ENCODE measurements around the gene MAPK11. TPM values are rescaled to one million over a fixed set of nuclear protein-coding genes. Genes with fewer than 3 reads are reported as not detected.

MAPK11 gene
- total RNA-seq, 1 experiment from 2014 or later: 14.3 TPM

DNA sequence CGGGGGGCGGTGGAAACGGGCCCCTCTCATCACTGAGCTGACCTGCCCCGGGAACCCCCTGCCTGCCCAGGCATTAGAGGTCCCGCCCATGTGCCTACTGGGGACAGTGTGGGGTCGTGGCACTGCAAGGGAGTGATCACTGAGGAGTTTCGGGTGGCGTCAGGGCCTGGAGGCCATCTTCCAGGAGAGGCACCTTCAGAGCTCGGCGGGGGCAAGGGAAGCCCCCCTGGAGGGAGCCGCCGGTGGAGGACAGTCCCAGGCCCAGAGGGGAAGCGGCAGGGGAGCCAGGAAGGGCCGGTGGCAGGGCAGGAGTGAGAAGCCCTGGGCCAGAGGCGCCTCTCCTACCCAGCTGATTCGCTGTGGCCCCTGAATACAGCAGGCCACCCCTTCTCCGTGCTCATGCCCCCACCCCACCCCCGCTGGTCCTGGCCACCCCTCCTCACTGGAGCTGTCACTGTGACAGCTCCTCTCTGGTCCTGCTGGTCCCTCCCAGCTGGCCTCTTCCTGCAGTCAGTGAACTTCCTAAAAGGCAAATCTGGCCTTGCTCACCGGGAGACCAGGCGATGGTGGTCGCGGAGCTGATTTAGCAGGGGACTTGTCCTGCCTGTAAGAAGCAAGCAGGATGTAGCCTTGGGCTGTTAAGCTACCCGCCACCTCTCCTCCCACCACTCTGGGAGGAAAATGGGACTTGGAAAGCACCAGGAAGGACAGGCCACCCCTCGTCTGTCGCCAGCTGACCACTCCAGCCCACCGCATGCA, 2.0 kb upstream of the MAPK11 start:
- H3K27me3 Mint-ChIP-seq (ENCODE audit: unreplicated experiment): no peaks in the 10 kb centered on the region
- intact Hi-C loops (cut with micrococcal nuclease; ENCODE audit: unreplicated experiment): loop anchor here (5.0 kb wide), 1 partner anchor 55 kb away; the partner anchor contains the start of gene DENND6B
- H3K27ac Mint-ChIP-seq (ENCODE audit: unreplicated experiment): peak overlapping the region; percentile 47
- BruUV-seq (replicated peaks): no TSS peak
- peaks cover 25% of the 10 kb centered on the region for H3K4me1 Mint-ChIP-seq (ENCODE audit: low read depth, unreplicated experiment)
- H3K4me3 Mint-ChIP-seq (ENCODE audit: low read depth, unreplicated experiment): no peak overlapping the region
- DNase-seq: no peak
- peaks cover 72% of the 10 kb centered on the region for H3K36me3 Mint-ChIP-seq (ENCODE audit: insufficient read depth, unreplicated experiment)
- TF ChIP-seq, protein P1, sequence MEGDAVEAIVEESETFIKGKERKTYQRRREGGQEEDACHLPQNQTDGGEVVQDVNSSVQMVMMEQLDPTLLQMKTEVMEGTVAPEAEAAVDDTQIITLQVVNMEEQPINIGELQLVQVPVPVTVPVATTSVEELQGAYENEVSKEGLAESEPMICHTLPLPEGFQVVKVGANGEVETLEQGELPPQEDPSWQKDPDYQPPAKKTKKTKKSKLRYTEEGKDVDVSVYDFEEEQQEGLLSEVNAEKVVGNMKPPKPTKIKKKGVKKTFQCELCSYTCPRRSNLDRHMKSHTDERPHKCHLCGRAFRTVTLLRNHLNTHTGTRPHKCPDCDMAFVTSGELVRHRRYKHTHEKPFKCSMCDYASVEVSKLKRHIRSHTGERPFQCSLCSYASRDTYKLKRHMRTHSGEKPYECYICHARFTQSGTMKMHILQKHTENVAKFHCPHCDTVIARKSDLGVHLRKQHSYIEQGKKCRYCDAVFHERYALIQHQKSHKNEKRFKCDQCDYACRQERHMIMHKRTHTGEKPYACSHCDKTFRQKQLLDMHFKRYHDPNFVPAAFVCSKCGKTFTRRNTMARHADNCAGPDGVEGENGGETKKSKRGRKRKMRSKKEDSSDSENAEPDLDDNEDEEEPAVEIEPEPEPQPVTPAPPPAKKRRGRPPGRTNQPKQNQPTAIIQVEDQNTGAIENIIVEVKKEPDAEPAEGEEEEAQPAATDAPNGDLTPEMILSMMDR (IDR thresholded peaks at IDR 0.05; ENCODE audit: unreplicated experiment): no peak
- CTCF ChIA-PET: interaction anchor here (0.6 to 1.9 kb wide), 4 partner anchors 22 to 51 kb away, joined by 3 to 6 read pairs (median 4); no protein-coding TSS in a partner anchor
- H3K9me3 Mint-ChIP-seq (ENCODE audit: low read depth, unreplicated experiment): no peaks in the 10 kb centered on the region

GRCh38 chr22:50271519-50271970, 1.4 kb upstream of the MAPK11 start:
- Mint-ChIP-seq H3K27ac (ENCODE audit: unreplicated experiment) (no peak overlapping the region), H3K4me3 (ENCODE audit: low read depth, unreplicated experiment) (peak overlapping the region; percentile 63), H3K9me3 (ENCODE audit: low read depth, unreplicated experiment) (no peaks in the 10 kb centered on the region), H3K27me3 (ENCODE audit: unreplicated experiment) (no peaks in the 10 kb centered on the region), H3K36me3 (ENCODE audit: insufficient read depth, unreplicated experiment) (peaks cover 65% of the 10 kb centered on the region), H3K4me1 (ENCODE audit: low read depth, unreplicated experiment) (peaks cover 25% of the 10 kb centered on the region)
- intact Hi-C loops (cut with micrococcal nuclease; ENCODE audit: unreplicated experiment): loop anchor here (5.0 kb wide), 1 partner anchor 56 kb away; the partner anchor contains the start of gene DENND6B
- TF ChIP-seq, protein P1 (IDR thresholded peaks at IDR 0.05; ENCODE audit: unreplicated experiment): no peak
- CTCF ChIA-PET: interaction anchor here (0.6 to 1.9 kb wide), 4 partner anchors 21 to 133 kb away, joined by 3 to 5 read pairs (median 4); no protein-coding TSS in a partner anchor
- peak; percentile 79 for DNase-seq
- no TSS peak for BruUV-seq (replicated peaks)

- CTCF ChIA-PET: interaction anchor here (0.6 to 1.9 kb wide), 3 partner anchors 35 to 133 kb away, joined by 3 to 5 read pairs (median 4); no protein-coding TSS in a partner anchor
- no peaks in the 10 kb centered on the region for H3K27me3 Mint-ChIP-seq (ENCODE audit: unreplicated experiment)
- TF ChIP-seq, protein P1 (IDR thresholded peaks at IDR 0.05; ENCODE audit: unreplicated experiment): no peak
- DNase-seq: peak; percentile 83
- H3K4me1 Mint-ChIP-seq (ENCODE audit: low read depth, unreplicated experiment): peaks cover 25% of the 10 kb centered on the region
- no peaks in the 10 kb centered on the region for H3K9me3 Mint-ChIP-seq (ENCODE audit: low read depth, unreplicated experiment)
- H3K4me3 Mint-ChIP-seq (ENCODE audit: low read depth, unreplicated experiment): peak overlapping the region; percentile 63
- no peak overlapping the region for H3K27ac Mint-ChIP-seq (ENCODE audit: unreplicated experiment)
- H3K36me3 Mint-ChIP-seq (ENCODE audit: insufficient read depth, unreplicated experiment): peaks cover 58% of the 10 kb centered on the region
- no TSS peak for BruUV-seq (replicated peaks)
- intact Hi-C loops (cut with micrococcal nuclease; ENCODE audit: unreplicated experiment): loop anchor here (5.0 kb wide), 1 partner anchor 56 kb away; the partner anchor contains the start of gene DENND6B
Measured at GRCh38 chr22:50270666-50271394, 650 bp upstream of the MAPK11 start.

DNA sequence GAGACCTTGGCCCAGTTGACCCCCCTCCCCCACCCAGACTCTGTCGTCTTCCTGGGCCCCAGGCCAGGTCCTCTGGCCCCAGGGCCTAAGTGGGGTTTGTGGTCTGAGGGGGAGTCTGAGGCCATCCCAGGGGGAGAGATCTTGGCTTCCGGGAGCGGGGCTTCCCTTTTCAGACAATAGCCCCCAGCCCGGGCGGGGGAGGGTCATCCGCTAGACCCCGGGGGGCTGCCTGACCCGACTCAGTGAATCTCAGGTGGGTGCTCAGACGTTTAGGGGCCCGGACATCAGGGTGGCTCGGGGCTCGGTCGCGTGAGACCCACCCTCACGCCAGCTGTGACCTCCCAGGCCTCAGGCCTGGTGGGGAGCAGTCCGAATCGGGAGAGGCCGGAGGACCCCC, 609 bp downstream of the MAPK11 start:
- Mint-ChIP-seq H3K27ac (ENCODE audit: unreplicated experiment) (no peak overlapping the region), H3K9me3 (ENCODE audit: low read depth, unreplicated experiment) (no peaks in the 10 kb centered on the region), H3K27me3 (ENCODE audit: unreplicated experiment) (no peaks in the 10 kb centered on the region), H3K4me1 (ENCODE audit: low read depth, unreplicated experiment) (peaks cover 25% of the 10 kb centered on the region), H3K4me3 (ENCODE audit: low read depth, unreplicated experiment) (peak overlapping the region; percentile 63), H3K36me3 (ENCODE audit: insufficient read depth, unreplicated experiment) (peaks cover 47% of the 10 kb centered on the region)
- intact Hi-C loops (cut with micrococcal nuclease; ENCODE audit: unreplicated experiment): no loop called here
- BruUV-seq (replicated peaks): no TSS peak
- CTCF ChIA-PET: interaction anchor here (0.6 kb wide), 1 partner anchor 87 kb away, joined by 5 read pairs; no protein-coding TSS in a partner anchor
- DNase-seq: no peak
- TF ChIP-seq, protein P1 (IDR thresholded peaks at IDR 0.05; ENCODE audit: unreplicated experiment): no peak
